Peyer's patch (tissue), 4 donors: ENCODE data around the gene DDX10.

Experiments used
- CTCF ChIP-seq, 6 experiments: fragments of 450-650 bp in 4 of 6; fragments of 200-600 bp in 2 of 6; sonication (generic) in 1 of 6; IDR thresholded peaks; one replicate each; pipeline ENCODE4 v1.5.1; 2017 to 2019; ENCODE audit warnings: antibody characterized with exemption in 6 of 6, mild to moderate bottlenecking in 3 of 6, moderate library complexity in 1 of 6
- POLR2A ChIP-seq, 2 donors: fragments of 450-650 bp; IDR thresholded peaks; one replicate each; pipeline ENCODE4 v1.5.1; 2017; ENCODE audit warnings: antibody characterized with exemption in 2 of 2, mild to moderate bottlenecking in 2 of 2, moderate library complexity in 2 of 2

GRCh38 chr11:108793138-108793537, 128.3 kb downstream of the DDX10 start:
- no peak for TF ChIP-seq POLR2A (IDR thresholded peaks at IDR 0.05)
- TF ChIP-seq CTCF (IDR thresholded peaks at IDR 0.05), result no peak
